HL-60/S4 treated with retinoic acid at 250 ng/mL for 4 days and 3 days (cell line): ENCODE data around the gene SMIM1.

Experiments
- in situ Hi-C: fragments of 300-500 bp; cut with MboI; formaldehyde crosslinking; loops from 2 replicates; pipeline ENCODE4 v1.7.0; 2022; ENCODE audit warnings: low sequenced_read_pairs

Gene SMIM1

DNA sequence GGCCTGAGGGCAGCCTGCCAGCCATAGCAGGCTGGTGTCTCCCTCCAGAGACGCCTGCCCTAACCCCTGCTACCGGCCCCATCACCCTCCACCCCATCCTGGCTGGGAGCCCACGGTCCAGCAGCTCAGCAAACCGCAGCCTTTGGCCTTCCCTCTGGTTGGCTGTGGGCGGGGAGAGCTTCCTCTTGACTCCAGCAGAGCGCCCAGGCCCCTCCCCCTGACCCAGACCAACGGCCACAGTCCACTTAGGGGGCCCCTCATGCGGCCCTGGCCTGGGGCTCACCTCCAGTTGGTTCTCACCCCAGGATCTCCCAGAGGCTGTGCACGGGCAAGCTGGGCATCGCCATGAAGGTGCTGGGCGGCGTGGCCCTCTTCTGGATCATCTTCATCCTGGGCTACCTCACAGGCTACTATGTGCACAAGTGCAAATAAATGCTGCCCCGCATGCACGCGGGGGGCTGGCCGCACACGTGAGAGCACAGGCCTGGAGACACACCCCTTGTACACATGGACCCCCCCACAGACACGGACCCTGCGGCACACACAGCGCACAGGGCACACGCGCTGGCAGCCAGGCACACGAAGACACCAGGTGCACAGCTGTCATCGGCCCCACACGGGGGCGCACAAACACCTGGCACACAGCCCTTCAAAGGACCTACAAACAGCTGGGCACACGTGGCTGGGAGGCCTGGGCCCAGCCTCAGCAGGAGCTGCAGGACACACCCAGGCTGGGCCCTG lies 3.1 kb downstream of the SMIM1 start:
- in situ Hi-C loops: no loop called here

DNA sequence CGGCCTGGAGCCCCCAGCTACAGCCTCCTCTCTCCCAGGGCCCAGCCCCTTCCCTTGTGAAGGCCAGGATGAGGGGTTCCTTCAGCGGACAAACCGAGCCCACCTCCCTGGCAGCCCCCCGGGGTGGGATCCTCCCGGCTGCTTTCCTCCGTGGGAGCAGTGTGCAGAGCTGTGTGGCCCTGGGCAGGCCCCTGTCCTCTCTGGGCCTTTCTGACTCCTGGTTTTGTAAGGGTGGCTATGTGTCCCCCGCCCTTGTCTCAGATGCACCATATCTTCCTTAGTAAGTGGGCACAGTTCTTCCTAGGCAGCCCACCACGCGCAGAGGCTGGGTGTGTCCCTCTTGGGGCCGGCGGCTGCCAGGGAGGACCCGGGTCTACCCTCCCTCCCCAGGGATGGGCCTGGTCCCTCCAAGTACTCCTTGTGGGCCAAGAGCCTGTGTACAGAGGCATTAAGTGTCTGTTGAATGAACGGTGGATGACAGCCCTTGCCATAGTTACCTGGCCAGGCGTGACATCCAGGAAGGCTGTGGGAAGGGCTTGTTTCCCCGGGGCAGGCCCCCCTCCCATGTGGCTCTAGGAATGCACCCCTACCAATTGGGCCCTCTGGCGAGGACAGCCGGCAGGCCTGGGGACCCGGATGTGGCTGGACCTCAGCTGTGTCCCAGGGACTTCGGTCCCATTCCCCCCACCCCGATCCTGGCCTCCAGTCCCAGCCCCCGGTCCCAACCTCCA lies 3.8 kb downstream of the SMIM1 start:
- in situ Hi-C loops: no loop called here

DNA sequence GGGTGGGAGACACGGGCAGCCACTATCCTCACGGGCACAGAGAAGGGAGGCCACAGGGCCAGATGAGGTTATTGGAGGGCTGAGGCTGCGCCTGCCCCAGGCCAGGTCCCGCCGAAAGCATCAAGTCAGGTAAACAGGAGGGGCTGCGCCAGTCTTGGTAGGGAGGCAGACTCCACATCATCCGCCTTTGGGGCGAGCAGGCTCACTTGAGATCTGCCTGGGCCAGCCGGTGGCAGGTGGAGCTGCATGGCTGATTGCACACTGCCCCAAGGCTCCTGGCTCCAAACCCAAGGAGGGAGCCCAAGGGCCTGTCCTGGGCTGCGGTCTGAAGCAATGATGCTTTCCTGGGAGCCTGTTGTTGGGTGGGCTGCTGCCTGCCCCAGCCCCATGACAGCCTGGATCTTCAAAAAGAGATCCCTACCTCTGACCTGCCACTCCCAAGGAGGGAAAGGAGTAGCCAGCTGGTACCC lies 4.6 kb downstream of the SMIM1 start:
- in situ Hi-C loops: no loop called here

DNA sequence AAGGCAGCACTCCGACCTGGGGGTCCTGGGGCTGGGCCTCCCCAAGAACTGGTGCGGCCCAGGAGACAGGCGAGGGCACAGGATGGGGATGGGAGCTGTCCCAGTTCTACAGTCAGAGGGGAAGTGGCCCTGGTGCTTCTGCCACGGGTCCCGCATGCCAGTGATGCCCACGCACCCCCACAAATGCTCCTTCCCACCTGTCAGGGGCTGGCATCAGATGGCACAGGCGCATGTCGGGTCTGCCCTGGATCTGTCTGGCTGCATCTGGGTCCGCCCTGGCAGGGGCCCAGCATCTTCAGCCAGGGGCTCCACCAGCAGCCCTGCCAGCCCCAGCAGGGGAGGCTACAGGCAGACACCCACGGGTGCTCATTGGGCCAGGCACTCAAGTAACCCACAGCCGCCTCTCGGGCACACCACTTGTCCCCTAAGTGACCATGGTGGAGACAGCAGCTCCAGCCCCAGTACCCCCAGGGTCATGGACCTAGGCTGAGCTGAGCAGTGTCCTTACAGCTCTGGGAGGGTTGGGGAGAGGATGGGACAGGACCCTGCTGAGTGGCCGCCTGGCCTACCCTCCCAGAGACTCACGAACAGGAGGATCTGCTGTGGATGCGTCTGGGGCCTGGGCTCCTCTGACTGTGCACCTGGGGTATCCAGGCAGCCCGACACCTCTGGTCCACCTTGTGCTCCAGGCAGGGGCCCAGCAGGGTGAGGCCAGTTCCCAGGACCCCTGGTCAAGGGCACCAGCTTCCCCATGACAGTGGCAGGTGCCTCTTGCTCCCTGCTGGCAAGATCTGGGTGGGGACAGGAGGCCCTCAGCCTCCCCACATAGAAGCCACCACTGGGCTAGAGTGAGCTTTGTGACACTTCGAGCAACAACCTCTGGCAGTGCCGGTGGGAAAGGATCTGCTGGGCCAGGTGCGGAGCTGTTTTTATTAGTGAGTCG lies 5.4 kb downstream of the SMIM1 start:
- in situ Hi-C loops: no loop called here

GRCh38 chr1:3778590-3779264 lies 6.2 kb downstream of the SMIM1 start:
- in situ Hi-C loops: no loop called here

DNA sequence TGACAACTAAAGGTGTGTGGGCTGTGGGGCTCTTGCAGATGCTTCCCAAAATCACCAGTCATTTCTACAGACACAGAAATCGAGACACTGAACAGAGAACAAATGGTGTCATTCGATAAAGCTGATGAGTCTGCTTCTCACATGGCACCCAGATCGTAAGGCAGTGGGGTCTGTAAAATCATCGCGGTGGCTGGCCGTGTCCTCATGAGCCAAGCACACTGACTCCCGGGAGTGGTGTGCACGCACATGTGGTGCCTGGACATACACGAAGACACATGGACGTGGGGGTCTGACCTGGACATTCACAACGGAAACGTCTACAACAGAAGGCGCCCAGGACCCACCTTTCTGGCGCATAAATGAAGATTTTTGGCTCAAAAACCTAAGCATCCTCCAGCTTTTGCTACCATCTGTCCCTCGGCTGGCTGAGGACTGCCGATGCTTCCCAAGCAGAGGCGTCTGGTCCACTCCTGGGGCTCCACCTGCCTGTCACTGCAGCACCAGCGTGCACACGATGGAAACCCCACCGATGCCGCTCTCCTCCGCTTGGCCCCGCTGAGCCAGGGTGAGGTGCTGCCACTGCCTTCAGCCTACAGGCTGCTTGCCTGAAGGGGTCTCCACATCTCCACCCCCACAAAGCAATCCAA lies 6.8 kb downstream of the SMIM1 start:
- in situ Hi-C loops: no loop called here

GRCh38 chr1:3779912-3780416 lies 7.4 kb downstream of the SMIM1 start:
- in situ Hi-C loops: no loop called here

DNA sequence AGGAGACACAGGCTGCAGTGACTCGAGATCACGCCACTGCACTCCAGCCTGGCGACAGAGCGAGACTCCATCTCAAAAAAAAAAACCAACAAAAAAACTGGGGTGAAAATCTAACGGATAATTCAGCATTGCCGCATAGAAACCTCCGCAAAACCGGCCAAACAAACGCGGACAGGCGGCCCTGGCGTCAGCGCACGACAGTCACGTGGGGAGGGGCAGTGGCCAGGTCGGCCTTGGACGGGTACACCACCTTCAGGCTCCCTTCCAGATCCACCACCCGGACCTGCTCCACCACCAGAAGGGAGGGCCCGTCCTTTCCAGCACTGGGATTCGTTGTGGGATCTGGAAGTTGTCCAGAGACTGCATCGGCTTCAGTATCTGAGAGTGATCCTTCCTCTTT lies 8.4 kb downstream of the SMIM1 start:
- in situ Hi-C loops: no loop called here

DNA sequence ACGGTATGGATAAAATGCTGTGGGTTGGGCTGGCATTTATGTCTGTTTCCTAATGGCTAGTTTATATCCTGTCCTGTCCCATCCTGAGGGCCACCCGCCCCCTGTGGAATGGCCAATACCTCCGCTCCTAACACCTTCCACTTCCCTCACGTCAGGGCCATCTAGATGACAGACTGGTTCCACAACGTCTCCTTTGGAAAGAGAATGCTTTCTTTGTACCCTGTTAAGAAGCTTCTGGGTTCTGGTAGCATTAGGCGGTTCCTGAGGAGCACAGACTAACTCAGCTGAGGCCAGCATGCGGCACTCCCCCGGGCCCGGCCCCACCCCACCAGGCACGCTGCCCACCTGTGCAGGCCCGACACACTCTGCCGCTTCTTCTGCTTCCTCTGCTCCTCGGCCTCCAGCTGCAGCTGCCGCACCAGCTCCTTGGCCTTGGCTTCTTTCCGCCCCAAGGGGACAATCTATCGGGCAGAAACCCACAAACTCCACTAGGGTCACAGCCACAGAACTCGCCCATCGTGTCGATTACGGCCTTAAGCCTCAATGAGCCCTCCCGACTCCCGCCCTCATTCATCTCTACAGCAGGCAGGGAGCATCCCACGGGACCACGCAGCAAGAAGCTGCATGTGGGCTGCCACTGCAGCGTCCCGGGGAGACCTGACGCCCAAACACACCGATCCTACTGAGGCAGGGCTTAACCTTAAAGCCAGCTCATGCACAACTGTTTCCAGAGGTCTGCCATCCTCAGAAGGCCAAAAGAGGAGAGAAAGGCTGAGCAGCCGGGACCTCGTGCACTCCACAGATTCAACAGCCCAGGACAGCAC lies 11.3 kb downstream of the SMIM1 start:
- in situ Hi-C loops: no loop called here

DNA sequence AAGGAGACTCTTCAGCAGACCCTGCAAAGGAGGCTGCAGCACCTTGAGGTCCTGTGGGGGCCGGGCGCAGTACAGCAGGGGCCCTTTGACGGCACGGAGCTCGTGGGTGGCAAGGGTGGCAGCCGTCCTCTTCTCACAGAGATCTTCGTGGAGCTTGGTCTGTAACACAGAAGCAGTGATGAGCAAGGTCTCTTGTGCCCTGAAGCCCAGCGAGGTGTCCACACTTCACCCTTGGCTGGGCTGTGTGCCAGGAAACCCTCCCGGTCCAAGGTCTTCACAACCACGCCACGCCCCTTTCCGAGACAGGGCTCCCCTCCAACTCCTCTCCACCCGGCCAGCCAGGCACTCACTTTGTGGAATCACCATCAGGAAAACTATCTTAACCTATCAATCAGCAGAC lies 12.5 kb downstream of the SMIM1 start:
- in situ Hi-C loops: no loop called here

GRCh38 chr1:3785456-3786157 lies 13.1 kb downstream of the SMIM1 start:
- in situ Hi-C loops: no loop called here

DNA sequence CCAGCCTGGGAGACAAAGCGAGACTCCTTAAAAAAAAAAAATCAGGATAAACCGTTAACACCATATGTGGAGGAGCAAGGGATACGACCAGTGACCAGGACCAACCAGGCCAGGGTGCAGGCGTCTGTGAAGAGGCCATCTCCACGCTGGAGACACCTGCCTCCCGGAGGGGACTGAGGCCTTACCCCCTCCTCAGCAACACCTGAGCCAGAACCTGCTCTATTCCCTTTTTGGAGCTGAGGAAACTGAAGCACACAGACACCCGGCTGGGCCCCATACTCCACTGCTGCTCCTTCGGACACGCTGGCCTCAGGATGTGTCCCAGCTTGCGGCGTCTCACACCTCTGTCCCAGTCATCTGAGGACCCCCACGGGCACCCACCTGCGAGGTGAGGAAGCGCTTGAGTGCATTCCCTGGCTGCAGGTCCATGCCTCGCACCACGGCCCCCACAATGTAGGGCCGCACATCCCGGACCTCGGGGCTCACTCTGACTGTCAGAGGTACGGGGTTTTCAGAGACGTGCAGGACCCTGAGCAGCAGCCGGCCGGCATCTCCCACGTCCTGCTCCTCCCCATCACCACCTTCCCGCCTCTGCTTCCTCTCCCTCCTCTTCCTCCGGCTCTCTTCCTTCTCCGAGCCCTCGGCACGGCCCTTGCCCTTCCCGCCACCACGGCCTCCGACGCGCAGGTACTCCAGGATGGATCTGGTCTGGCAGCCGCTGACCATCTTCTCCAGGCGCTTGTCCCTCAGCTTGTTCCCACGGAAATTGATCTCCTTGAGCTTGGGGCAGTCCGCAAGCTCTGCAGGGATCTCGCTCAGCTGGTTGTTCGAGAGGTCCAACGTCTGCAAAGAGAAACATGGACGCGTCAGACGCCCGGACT lies 14.2 kb downstream of the SMIM1 start:
- in situ Hi-C loops: no loop called here

DNA sequence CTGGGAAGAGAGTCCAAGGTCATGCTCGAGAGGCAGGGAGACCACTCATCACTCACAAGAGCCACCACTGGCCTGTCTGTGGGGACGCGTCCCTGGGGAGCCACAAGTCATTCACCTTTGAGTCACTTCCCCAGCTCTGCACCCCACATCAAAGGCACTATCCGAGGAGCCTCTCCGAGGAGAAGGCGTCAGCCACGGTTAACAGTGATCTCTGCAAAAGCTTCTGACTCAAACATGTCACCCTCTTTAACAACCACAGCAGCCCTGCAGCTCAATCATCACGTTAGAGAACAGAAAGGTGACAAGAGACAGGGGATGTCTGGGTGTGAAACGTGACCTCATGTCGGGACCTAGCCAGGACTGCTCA lies 14.8 kb downstream of the SMIM1 start:
- in situ Hi-C loops: no loop called here

- in situ Hi-C loops: no loop called here
Observed at GRCh38 chr1:3787745-3788605, 15.4 kb downstream of the SMIM1 start.

DNA sequence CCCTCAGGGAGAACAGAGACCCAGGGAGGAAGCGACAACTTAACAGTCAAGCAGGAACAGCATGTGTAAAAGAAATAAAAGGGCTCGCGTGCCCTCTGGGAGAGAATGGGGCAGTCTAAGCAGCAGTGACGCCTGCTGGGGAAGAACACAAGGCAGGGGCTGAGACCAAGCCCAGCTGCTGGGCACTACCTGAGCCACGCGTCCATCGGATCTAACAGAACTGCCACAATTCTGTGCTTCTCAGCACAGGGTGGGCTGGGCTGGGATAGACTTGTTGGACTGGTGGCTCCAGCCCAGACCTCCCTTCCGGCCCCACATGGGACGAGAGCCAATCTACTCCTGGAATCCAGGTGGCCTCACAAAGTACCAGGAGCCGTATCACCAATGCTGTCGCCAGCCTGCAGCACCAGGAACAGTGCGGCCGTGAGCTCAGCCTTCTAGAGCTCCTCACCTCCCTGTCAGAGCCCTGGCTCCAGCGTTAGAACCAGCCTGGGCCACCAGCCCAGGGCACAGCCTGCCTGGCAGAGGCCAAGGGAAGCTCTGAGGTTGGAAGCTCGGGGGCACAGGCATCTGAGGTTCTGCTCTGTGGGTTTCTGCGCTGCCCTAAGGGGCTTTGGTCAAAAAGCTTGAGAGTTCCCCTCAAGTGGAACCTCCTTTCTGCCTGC lies 16.3 kb downstream of the SMIM1 start:
- in situ Hi-C loops: no loop called here
